T-cell (primary cell): ENCODE measurements around the gene KIF5C. TPM values are rescaled to one million over a fixed set of nuclear protein-coding genes. Genes with fewer than 3 reads are reported as not detected.

Experiments used
- ATAC-seq, 4 experiments: fragments of 200-7000 bp in 3 of 4; fragments of 150-1000 bp in 1 of 4; cut with Tn5 transposase; replicated peaks in 1 of 4; 1 replicate in 3 of 4; 2 replicates in 1 of 4; pipeline ENCODE4 v1.10.0; 2021; ENCODE audit warnings: moderate library complexity in 3 of 4, mild to moderate bottlenecking in 2 of 4, moderate number of reproducible peaks in 1 of 4
- CTCF ChIA-PET, 2 donors: fragments of 300-600 bp; sonication (Branson Sonifier 250); formaldehyde crosslinking; loops; one replicate each; lab custom pipeline; 2022; ENCODE audit warnings: antibody characterized with exemption in 2 of 2; lab: Charles Lee
- POLR2A ChIA-PET, 2 donors: fragments of 300-600 bp; sonication (Branson Sonifier 250); formaldehyde crosslinking; loops; one replicate each; lab custom pipeline; 2022; ENCODE audit warnings: antibody characterized with exemption in 2 of 2; lab: Charles Lee
- DNase-seq, 35 experiments: peaks; one replicate each; pipeline versions ENCODE4 v3.0.0 to v3.0.0-alpha.2; 2013 to 2023
- H3K27ac ChIP-seq: one replicate; pipeline ENCODE4 v1.5.1; 2013; ENCODE audit warnings: low read length
- H3K27me3 ChIP-seq, 2 experiments: replicated peaks in 1 of 2; 1 replicate in 1 of 2; 2 replicates in 1 of 2; pipeline versions ENCODE4 v1.6.1 to v1.7.0; 2013; ENCODE audit warnings: low read length in 1 of 2, mixed read lengths in 1 of 2; ENCODE audit not compliant: control insufficient read depth in 2 of 2, insufficient read depth in 2 of 2; ENCODE audit errors: extremely low read depth in 1 of 2
- H3K36me3 ChIP-seq, 2 donors: 1 replicate in 1 of 2; 2 replicates in 1 of 2; pipeline versions ENCODE4 v1.6.1 to v1.7.0; 2013; ENCODE audit warnings: low read length in 1 of 2; ENCODE audit not compliant: control insufficient read depth in 2 of 2, insufficient read depth in 1 of 2; ENCODE audit errors: extremely low read depth in 1 of 2
- H3K4me1 ChIP-seq, 2 experiments: 1 replicate in 1 of 2; 2 replicates in 1 of 2; pipeline versions ENCODE4 v1.6.1 to v1.7.0; 2013; ENCODE audit warnings: low read length in 2 of 2, mixed read lengths in 1 of 2; ENCODE audit not compliant: insufficient read depth in 2 of 2, control insufficient read depth in 1 of 2; ENCODE audit errors: extremely low read depth in 1 of 2
- H3K4me3 ChIP-seq, 2 donors: 1 replicate in 1 of 2; 2 replicates in 1 of 2; pipeline versions ENCODE4 v1.5.1 to v1.7.0; 2013; ENCODE audit warnings: mild to moderate bottlenecking in 2 of 2, low read length in 1 of 2, moderate library complexity in 1 of 2; ENCODE audit not compliant: control insufficient read depth in 1 of 2; ENCODE audit errors: extremely low read depth in 1 of 2
- H3K9me3 ChIP-seq: 2 replicates; pipeline ENCODE4 v1.7.0; 2013
- H3K27ac Mint-ChIP-seq, 2 donors: one replicate each; pipeline ENCODE4 v1.8.0; 2020 to 2021; ENCODE audit warnings: mild to moderate bottlenecking in 2 of 2, mixed read lengths in 2 of 2
- H3K27me3 Mint-ChIP-seq, 2 donors: one replicate each; pipeline ENCODE4 v1.8.0; 2021 to 2022; ENCODE audit warnings: mixed read lengths in 2 of 2
- H3K36me3 Mint-ChIP-seq: one replicate; pipeline ENCODE4 v1.8.0; 2021; ENCODE audit warnings: mixed read lengths
- H3K4me1 Mint-ChIP-seq, 3 donors: one replicate each; pipeline ENCODE4 v1.8.0; 2020 to 2022; ENCODE audit warnings: mixed read lengths in 3 of 3, mild to moderate bottlenecking in 1 of 3
- H3K4me3 Mint-ChIP-seq, 3 donors: one replicate each; pipeline ENCODE4 v1.8.0; 2020 to 2022; ENCODE audit warnings: mild to moderate bottlenecking in 3 of 3, mixed read lengths in 3 of 3, moderate library complexity in 3 of 3
- H3K9me3 Mint-ChIP-seq, 3 donors: one replicate each; pipeline ENCODE4 v1.8.0; 2020 to 2022; ENCODE audit warnings: mixed read lengths in 3 of 3
- WGBS: methylation state at CpG from one replicate; pipeline ENCODE4 v1.1.5; 2013; ENCODE audit warnings: missing lambda C conversion rate; ENCODE audit not compliant: insufficient coverage; 5-methylcytosine and 5-hydroxymethylcytosine counted together
- total RNA-seq, 35 experiments: library from RNA in 6 of 35; stranded (reverse) in 6 of 35; fragments of 120-200 nt in 1 of 35; gene quantifications; one replicate each; pipeline versions ENCODE4 v1.2.1 to v1.2.4 and lab custom pipeline; 2013 to 2026

The KIF5C gene
- total RNA-seq, 5 donors from 2014 or later (not counting 1 experiment from before 2014, with no cell fraction given): 9.4 to 17.0 (median 14.7) TPM

DNA sequence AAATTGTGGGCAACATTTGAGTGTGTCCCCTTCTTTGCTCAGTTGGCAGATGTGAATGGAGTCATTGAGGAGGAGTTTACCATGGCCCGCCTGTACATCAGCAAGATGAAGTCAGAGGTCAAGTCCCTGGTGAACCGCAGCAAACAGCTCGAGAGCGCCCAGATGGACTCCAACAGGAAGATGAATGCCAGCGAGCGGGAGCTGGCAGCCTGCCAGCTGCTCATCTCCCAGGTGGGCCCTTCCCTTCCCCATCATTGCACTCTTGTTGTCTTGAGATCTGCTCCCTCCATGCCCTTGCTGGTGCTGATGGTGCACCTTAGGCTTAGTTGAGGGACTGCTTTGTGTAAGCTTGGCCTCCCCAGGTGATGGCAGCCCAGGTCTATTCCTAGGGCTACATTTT is 115.9 kb downstream of the KIF5C start:
- Histone ChIP-seq H3K36me3 (peaks cover 0 to 2% of the 10 kb centered on the region in 2 donors), H3K4me3 (no peak overlapping the region), H3K9me3 (no peaks in the 10 kb centered on the region), H3K4me1 (no peaks in the 10 kb centered on the region), H3K27ac (no peak overlapping the region), H3K27me3 (peaks cover 0 to 3% of the 10 kb centered on the region in 2 experiments)
- no peaks in the 10 kb centered on the region for H3K27me3 Mint-ChIP-seq
- H3K4me3 Mint-ChIP-seq: no peak overlapping the region
- DNase-seq: no peak
- WGBS: 92% methylated on average over 6 of the region's 6 CpGs
- H3K36me3 Mint-ChIP-seq: peaks cover 24% of the 10 kb centered on the region
- no peak for ATAC-seq
- no peaks in the 10 kb centered on the region for H3K9me3 Mint-ChIP-seq
- peaks cover 2 to 6% (median 4%) of the 10 kb centered on the region in 3 donors for H3K4me1 Mint-ChIP-seq
- CTCF ChIA-PET: interaction anchor here in 1 of 2 donors (1.0 to 1.9 kb wide), 3 partner anchors 1002 to 1056 kb away, joined by 4 to 18 read pairs (median 5); no protein-coding TSS in a partner anchor
- POLR2A ChIA-PET: no interaction called here
- H3K27ac Mint-ChIP-seq: no peak overlapping the region

DNA sequence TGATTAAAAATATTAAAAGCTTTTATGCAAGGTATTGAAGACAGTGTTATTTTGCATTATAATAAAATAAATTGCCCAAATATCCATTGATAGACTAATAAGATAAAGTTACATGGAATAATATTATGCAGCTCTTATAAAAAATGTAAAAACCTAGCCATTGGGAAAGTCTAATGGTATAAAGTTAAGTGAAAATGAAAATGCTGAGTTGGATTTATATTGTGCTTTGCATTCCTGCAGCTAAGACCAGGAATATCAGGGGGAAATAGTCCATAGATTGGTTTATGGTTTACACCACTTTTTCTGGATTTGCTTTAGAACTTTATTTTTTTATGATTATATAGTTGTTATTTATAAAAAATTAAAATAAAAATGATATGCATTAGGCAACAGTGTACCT is 117.4 kb downstream of the KIF5C start:
- Histone ChIP-seq H3K9me3 (no peaks in the 10 kb centered on the region), H3K4me1 (no peaks in the 10 kb centered on the region), H3K27me3 (peaks cover 0 to 3% of the 10 kb centered on the region in 2 experiments), H3K36me3 (peaks cover 0 to 2% of the 10 kb centered on the region in 2 donors), H3K27ac (no peak overlapping the region), H3K4me3 (no peak overlapping the region)
- peaks cover 2 to 6% (median 4%) of the 10 kb centered on the region in 3 donors for H3K4me1 Mint-ChIP-seq
- no peaks in the 10 kb centered on the region for H3K9me3 Mint-ChIP-seq
- DNase-seq: no peak
- no peaks in the 10 kb centered on the region for H3K27me3 Mint-ChIP-seq
- ATAC-seq: no peak
- no peak overlapping the region for H3K4me3 Mint-ChIP-seq
- peaks cover 24% of the 10 kb centered on the region for H3K36me3 Mint-ChIP-seq
- POLR2A ChIA-PET: no interaction called here
- no peak overlapping the region for H3K27ac Mint-ChIP-seq
- CTCF ChIA-PET: interaction anchor here in 1 of 2 donors (1.2 kb wide), 2 partner anchors 1055 to 1058 kb away, joined by 3 to 4 read pairs; no protein-coding TSS in a partner anchor

DNA sequence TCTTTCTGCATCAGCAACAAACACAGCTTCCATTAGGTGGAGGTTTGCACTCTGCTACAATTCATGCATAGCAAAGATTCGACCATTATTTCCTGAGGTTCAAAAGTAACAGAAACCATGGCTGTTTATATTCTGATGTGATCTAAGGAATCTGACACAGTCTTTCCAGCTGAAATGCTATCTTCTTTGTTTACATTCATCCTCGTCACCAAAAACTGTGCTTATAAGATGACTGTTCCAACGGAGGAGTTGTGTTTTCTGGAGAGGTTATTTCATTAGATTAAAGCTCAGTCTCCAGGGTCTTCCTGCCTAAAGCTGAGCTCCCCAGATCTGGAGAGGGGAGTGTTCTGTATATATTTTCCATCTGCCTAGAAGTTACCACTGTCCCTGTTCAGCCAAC is 118.3 kb downstream of the KIF5C start:
- DNase-seq: no peak
- Mint-ChIP-seq H3K27me3 (no peaks in the 10 kb centered on the region), H3K36me3 (peaks cover 26% of the 10 kb centered on the region), H3K4me3 (no peak overlapping the region), H3K9me3 (no peaks in the 10 kb centered on the region), H3K27ac (no peak overlapping the region), H3K4me1 (peaks cover 2 to 6% (median 4%) of the 10 kb centered on the region in 3 donors)
- ChIA-PET CTCF (interaction anchor here (0.5 to 1.2 kb wide), 6 partner anchors 23 to 1056 kb away, joined by 3 to 7 read pairs (median 3); no protein-coding TSS in a partner anchor), POLR2A (no interaction called here)
- Histone ChIP-seq H3K27me3 (peaks cover 0 to 3% of the 10 kb centered on the region in 2 experiments), H3K9me3 (no peaks in the 10 kb centered on the region), H3K36me3 (peaks cover 0 to 2% of the 10 kb centered on the region in 2 donors), H3K4me3 (no peak overlapping the region), H3K27ac (no peak overlapping the region), H3K4me1 (no peaks in the 10 kb centered on the region)
- WGBS: no CpG with 5 or more reads among the region's 3 CpGs
- ATAC-seq: no peak

DNA sequence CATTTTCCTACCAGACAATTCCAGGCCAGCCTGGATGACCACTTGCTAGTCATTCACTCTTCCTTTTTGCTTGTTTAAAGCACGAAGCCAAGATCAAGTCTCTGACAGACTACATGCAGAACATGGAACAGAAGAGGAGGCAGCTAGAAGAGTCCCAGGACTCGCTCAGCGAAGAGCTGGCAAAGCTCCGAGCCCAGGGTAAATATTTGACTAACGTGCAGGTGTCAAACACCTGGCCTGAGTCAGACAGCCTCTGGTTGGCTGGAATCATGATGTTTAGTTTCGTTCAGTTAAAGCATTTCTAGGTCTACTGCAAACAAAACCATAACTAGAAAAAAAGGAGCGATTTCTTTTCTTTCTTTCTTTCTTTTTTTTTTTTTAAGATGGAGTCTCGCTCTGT is 119.3 kb downstream of the KIF5C start:
- H3K4me1 ChIP-seq: no peaks in the 10 kb centered on the region
- Mint-ChIP-seq H3K36me3 (peaks cover 26% of the 10 kb centered on the region), H3K9me3 (no peaks in the 10 kb centered on the region), H3K27me3 (no peaks in the 10 kb centered on the region), H3K4me1 (peaks cover 2 to 6% (median 4%) of the 10 kb centered on the region in 3 donors), H3K4me3 (no peak overlapping the region), H3K27ac (no peak overlapping the region)
- POLR2A ChIA-PET: no interaction called here
- H3K4me3 ChIP-seq: no peak overlapping the region
- DNase-seq (no peak), ATAC-seq (no peak)
- peaks cover 0 to 3% of the 10 kb centered on the region in 2 experiments for H3K27me3 ChIP-seq
- no peak overlapping the region for H3K27ac ChIP-seq
- H3K36me3 ChIP-seq: peaks cover 0 to 2% of the 10 kb centered on the region in 2 donors
- no peaks in the 10 kb centered on the region for H3K9me3 ChIP-seq
- CTCF ChIA-PET: interaction anchor here in 1 of 2 donors (0.9 kb wide), 1 partner anchor 23 kb away, joined by 3 read pairs; no protein-coding TSS in a partner anchor
- WGBS: 100% methylated on average over 2 of the region's 8 CpGs

DNA sequence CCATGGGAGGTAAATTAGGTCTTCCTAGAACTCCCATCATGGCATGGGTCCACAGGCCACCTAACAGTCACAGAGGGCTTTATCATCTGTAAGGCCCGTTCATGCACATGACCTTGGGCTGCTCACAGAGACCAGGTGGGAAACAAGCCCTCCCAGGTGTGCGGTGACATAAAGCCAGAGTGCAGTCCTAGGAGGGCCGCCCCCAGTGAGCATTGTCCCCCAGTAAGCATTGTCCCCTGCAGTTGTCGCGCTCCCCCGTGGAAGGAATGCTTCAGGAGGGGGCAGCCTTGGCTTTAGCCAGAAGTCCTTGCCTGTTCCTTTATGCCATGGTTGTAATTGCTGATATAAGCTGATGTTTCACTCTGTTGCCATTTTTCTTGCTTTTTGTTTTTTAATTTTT is 121.8 kb downstream of the KIF5C start:
- DNase-seq (no peak), ATAC-seq (no peak)
- no peak overlapping the region for H3K27ac ChIP-seq
- H3K4me1 ChIP-seq: no peaks in the 10 kb centered on the region
- no peaks in the 10 kb centered on the region for H3K9me3 Mint-ChIP-seq
- peaks cover 31% of the 10 kb centered on the region for H3K36me3 Mint-ChIP-seq
- H3K36me3 ChIP-seq: peaks cover 0 to under 1% of the 10 kb centered on the region in 2 donors
- no peaks in the 10 kb centered on the region for H3K4me1 Mint-ChIP-seq
- 86% methylated on average over 3 of the region's 6 CpGs for WGBS
- no peaks in the 10 kb centered on the region for H3K9me3 ChIP-seq
- H3K27ac Mint-ChIP-seq: no peak overlapping the region
- H3K4me3 ChIP-seq: no peak overlapping the region
- H3K27me3 Mint-ChIP-seq: no peaks in the 10 kb centered on the region
- no peaks in the 10 kb centered on the region for H3K27me3 ChIP-seq
- ChIA-PET POLR2A (no interaction called here), CTCF (no interaction called here)
- no peak overlapping the region for H3K4me3 Mint-ChIP-seq

DNA sequence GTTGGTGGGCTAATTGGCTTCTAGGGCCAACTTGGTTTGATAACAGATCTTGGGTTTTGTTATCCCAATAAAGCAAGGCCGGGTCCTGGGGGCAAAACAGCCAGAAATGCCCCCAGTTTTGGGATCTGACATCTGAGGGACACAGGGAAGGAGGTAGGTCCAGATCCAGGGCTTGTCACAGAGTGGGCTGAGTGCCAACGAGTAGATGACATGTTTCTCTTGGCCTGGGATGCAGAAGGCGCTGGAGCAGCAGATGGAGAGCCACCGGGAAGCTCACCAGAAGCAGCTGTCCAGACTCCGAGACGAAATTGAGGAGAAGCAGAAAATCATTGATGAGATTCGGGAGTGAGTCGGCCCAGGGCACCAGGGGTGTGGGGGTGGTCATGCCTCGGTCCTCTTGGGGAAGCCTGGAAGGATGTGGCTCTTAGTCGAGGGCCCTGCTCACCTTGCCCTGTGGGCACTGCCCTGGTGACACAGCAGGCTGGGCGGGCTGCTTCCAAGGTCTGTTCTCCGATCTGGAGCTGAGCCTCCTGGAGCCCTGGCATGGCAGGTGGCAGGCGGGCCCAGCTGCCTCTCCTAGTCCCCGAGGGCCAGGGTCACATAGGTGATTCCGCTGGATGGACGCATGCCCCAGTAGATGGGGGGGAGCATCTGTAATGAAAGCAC is 123.3 kb downstream of the KIF5C start:
- no peaks in the 10 kb centered on the region for H3K27me3 ChIP-seq
- H3K4me1 ChIP-seq: no peaks in the 10 kb centered on the region
- Mint-ChIP-seq H3K9me3 (no peaks in the 10 kb centered on the region), H3K36me3 (peaks cover 36% of the 10 kb centered on the region), H3K27ac (no peak overlapping the region), H3K4me3 (no peak overlapping the region), H3K27me3 (no peaks in the 10 kb centered on the region), H3K4me1 (no peaks in the 10 kb centered on the region)
- H3K36me3 ChIP-seq: no peaks in the 10 kb centered on the region
- H3K27ac ChIP-seq: no peak overlapping the region
- H3K4me3 ChIP-seq: no peak overlapping the region
- CTCF ChIA-PET: no interaction called here
- no peak for DNase-seq
- no peak for ATAC-seq
- POLR2A ChIA-PET: no interaction called here
- WGBS: 86% methylated on average over 10 of the region's 16 CpGs
- H3K9me3 ChIP-seq: no peaks in the 10 kb centered on the region
